Astrocyte (in vitro differentiated cells and primary cell): Measurements from ENCODE around the gene TAGLN3. TPM values are rescaled to one million over a fixed set of nuclear protein-coding genes. Genes with fewer than 3 reads are reported as not detected.

Experiments
- DNase-seq: peaks from one replicate; pipeline ENCODE4 v3.0.0-alpha.2; 2010; ENCODE audit warnings: low read depth
- FAIRE-seq: peaks from 2 replicates; lab custom pipeline; 2011; peaks lifted over from hg19 to GRCh38; lab: Jason Lieb, UNC
- H2AFZ ChIP-seq: 2 replicates; pipeline ENCODE4 v1.6.0; 2012; ENCODE audit warnings: low read depth, low read length, inconsistent platforms
- H3K27ac ChIP-seq: 2 replicates; pipeline ENCODE4 v1.5.1; 2011; ENCODE audit warnings: low read depth, low read length, inconsistent platforms
- H3K27me3 ChIP-seq: 2 replicates; pipeline ENCODE4 v1.6.0; 2011; ENCODE audit warnings: low read length, inconsistent platforms; ENCODE audit not compliant: insufficient read depth
- H3K36me3 ChIP-seq: 2 replicates; pipeline ENCODE4 v1.5.1; 2011; ENCODE audit warnings: low read length, inconsistent platforms; ENCODE audit not compliant: insufficient read depth
- H3K4me1 ChIP-seq: 2 replicates; pipeline ENCODE4 v1.5.1; 2011; ENCODE audit warnings: low read length, inconsistent platforms; ENCODE audit not compliant: insufficient read depth
- H3K4me2 ChIP-seq: 2 replicates; pipeline ENCODE4 v1.6.0; 2012; ENCODE audit warnings: low read length, inconsistent platforms
- H3K4me3 ChIP-seq: 2 replicates; pipeline ENCODE4 v1.5.1; 2011; ENCODE audit warnings: low read depth, mild to moderate bottlenecking, low read length, inconsistent platforms; ENCODE audit not compliant: insufficient read depth
- H3K79me2 ChIP-seq: 2 replicates; pipeline ENCODE4 v1.6.0; 2012; ENCODE audit warnings: mild to moderate bottlenecking, low read length, inconsistent platforms; ENCODE audit not compliant: insufficient read depth
- H3K9ac ChIP-seq: 2 replicates; pipeline ENCODE4 v1.6.0; 2012; ENCODE audit warnings: mild to moderate bottlenecking, low read length, inconsistent platforms
- H3K9me3 ChIP-seq: 2 replicates; pipeline ENCODE4 v1.5.1; 2012; ENCODE audit warnings: low read depth, mild to moderate bottlenecking, low read length, inconsistent platforms; ENCODE audit not compliant: insufficient read depth
- H4K20me1 ChIP-seq: 2 replicates; pipeline ENCODE4 v1.6.0; 2012; ENCODE audit warnings: low read length, inconsistent platforms; ENCODE audit not compliant: insufficient read depth
- H3K27ac Mint-ChIP-seq: one replicate; pipeline ENCODE4 v1.8.0; 2021; ENCODE audit warnings: mild to moderate bottlenecking, mixed read lengths; ENCODE audit not compliant: unreplicated experiment
- H3K27me3 Mint-ChIP-seq: one replicate; pipeline ENCODE4 v1.8.0; 2021; ENCODE audit warnings: low read depth, mixed read lengths; ENCODE audit not compliant: unreplicated experiment
- H3K36me3 Mint-ChIP-seq: one replicate; pipeline ENCODE4 v1.8.0; 2021; ENCODE audit warnings: low read depth, mixed read lengths; ENCODE audit not compliant: unreplicated experiment
- H3K4me1 Mint-ChIP-seq: one replicate; pipeline ENCODE4 v1.8.0; 2021; ENCODE audit warnings: low read depth, mixed read lengths; ENCODE audit not compliant: unreplicated experiment
- H3K4me3 Mint-ChIP-seq: one replicate; pipeline ENCODE4 v1.8.0; 2021; ENCODE audit warnings: mild to moderate bottlenecking, moderate library complexity, mixed read lengths; ENCODE audit not compliant: unreplicated experiment
- H3K9me3 Mint-ChIP-seq: one replicate; pipeline ENCODE4 v1.8.0; 2021; ENCODE audit warnings: mild to moderate bottlenecking, mixed read lengths; ENCODE audit not compliant: unreplicated experiment
- CTCF ChIP-seq: IDR thresholded peaks from 2 replicates; pipeline ENCODE4 v1.5.1; 2011; ENCODE audit warnings: low read depth, mild to moderate bottlenecking, inconsistent platforms, low read length, moderate library complexity; ENCODE audit not compliant: insufficient read depth
- EZH2 ChIP-seq: IDR thresholded peaks from 2 replicates; pipeline ENCODE4 v1.6.1; 2012; ENCODE audit warnings: mild to moderate bottlenecking, low read length, inconsistent platforms; ENCODE audit not compliant: insufficient read depth
- total RNA-seq: library from RNA; stranded (reverse); gene quantifications from 2 replicates; pipeline ENCODE4 v1.2.1, GENCODE V29; 2021

The TAGLN3 gene
- total RNA-seq, 1 donor from 2014 or later, result 8.7 TPM

GRCh38 chr3:111984636-111985298 is 14.0 kb upstream of the TAGLN3 start:
- no peak overlapping the region for H3K27ac Mint-ChIP-seq
- no peaks in the 10 kb centered on the region for H3K4me1 Mint-ChIP-seq
- DNase-seq, result no peak
- Histone ChIP-seq H3K79me2 (peaks cover 61% of the 10 kb centered on the region), H3K4me3 (no peak overlapping the region), H2AFZ (no peak overlapping the region), H3K9me3 (no peaks in the 10 kb centered on the region), H3K4me1 (no peaks in the 10 kb centered on the region), H3K27me3 (no peaks in the 10 kb centered on the region), H3K36me3 (peaks cover 25% of the 10 kb centered on the region), H3K9ac (no peak overlapping the region), H3K27ac (no peak overlapping the region), H4K20me1 (peaks cover 7% of the 10 kb centered on the region), H3K4me2 (no peak overlapping the region)
- no peak overlapping the region for H3K4me3 Mint-ChIP-seq
- FAIRE-seq, result peak; percentile 80
- no peaks in the 10 kb centered on the region for H3K9me3 Mint-ChIP-seq
- no peak for TF ChIP-seq CTCF
- TF ChIP-seq EZH2, result no peak
- no peaks in the 10 kb centered on the region for H3K27me3 Mint-ChIP-seq
- no peaks in the 10 kb centered on the region for H3K36me3 Mint-ChIP-seq

- H3K36me3 Mint-ChIP-seq, result no peaks in the 10 kb centered on the region
- FAIRE-seq (no peak), DNase-seq (no peak)
- Histone ChIP-seq H3K27me3 (no peaks in the 10 kb centered on the region), H2AFZ (no peak overlapping the region), H3K9me3 (no peaks in the 10 kb centered on the region), H3K36me3 (peaks cover 29% of the 10 kb centered on the region), H3K4me1 (no peaks in the 10 kb centered on the region), H3K27ac (no peak overlapping the region), H3K79me2 (peaks cover 40% of the 10 kb centered on the region), H4K20me1 (peaks cover 7% of the 10 kb centered on the region), H3K4me2 (no peak overlapping the region), H3K9ac (no peak overlapping the region), H3K4me3 (no peak overlapping the region)
- no peak overlapping the region for H3K27ac Mint-ChIP-seq
- H3K4me1 Mint-ChIP-seq, result no peaks in the 10 kb centered on the region
- no peaks in the 10 kb centered on the region for H3K27me3 Mint-ChIP-seq
- TF ChIP-seq EZH2 (no peak), CTCF (no peak)
- H3K4me3 Mint-ChIP-seq, result no peak overlapping the region
- H3K9me3 Mint-ChIP-seq, result no peaks in the 10 kb centered on the region
Measured at GRCh38 chr3:111986800-111987199, 11.9 kb upstream of the TAGLN3 start.

- Histone ChIP-seq H2AFZ (no peak overlapping the region), H3K27me3 (no peaks in the 10 kb centered on the region), H3K4me3 (no peak overlapping the region), H3K4me1 (no peaks in the 10 kb centered on the region), H3K36me3 (peaks cover 29% of the 10 kb centered on the region), H4K20me1 (peaks cover 7% of the 10 kb centered on the region), H3K4me2 (no peak overlapping the region), H3K79me2 (peaks cover 18% of the 10 kb centered on the region), H3K9ac (no peak overlapping the region), H3K9me3 (no peaks in the 10 kb centered on the region), H3K27ac (no peak overlapping the region)
- H3K36me3 Mint-ChIP-seq, result peaks cover 4% of the 10 kb centered on the region
- H3K27me3 Mint-ChIP-seq, result no peaks in the 10 kb centered on the region
- H3K9me3 Mint-ChIP-seq, result no peaks in the 10 kb centered on the region
- no peak overlapping the region for H3K4me3 Mint-ChIP-seq
- DNase-seq, result peak; percentile 51
- H3K4me1 Mint-ChIP-seq, result no peaks in the 10 kb centered on the region
- H3K27ac Mint-ChIP-seq, result no peak overlapping the region
- FAIRE-seq, result peak; percentile 91
- peak; percentile 85 for TF ChIP-seq CTCF
- TF ChIP-seq EZH2, result no peak
Measured at GRCh38 chr3:111989061-111989678, 9.6 kb upstream of the TAGLN3 start.
